C4-2B (cell line): ENCODE results near the gene FHIT.

ENCODE experiments used
- ZFX ChIP-seq: fragments of 450-650 bp; IDR thresholded peaks from 2 replicates; pipeline ENCODE4 v1.6.1; 2017
- TF ChIP-seq, protein P1 (sequence below): fragments of 450-650 bp; conservative IDR thresholded peaks from 2 replicates; pipeline ENCODE4 v1.5.1; 2017; ENCODE audit warnings: mild to moderate bottlenecking

DNA sequence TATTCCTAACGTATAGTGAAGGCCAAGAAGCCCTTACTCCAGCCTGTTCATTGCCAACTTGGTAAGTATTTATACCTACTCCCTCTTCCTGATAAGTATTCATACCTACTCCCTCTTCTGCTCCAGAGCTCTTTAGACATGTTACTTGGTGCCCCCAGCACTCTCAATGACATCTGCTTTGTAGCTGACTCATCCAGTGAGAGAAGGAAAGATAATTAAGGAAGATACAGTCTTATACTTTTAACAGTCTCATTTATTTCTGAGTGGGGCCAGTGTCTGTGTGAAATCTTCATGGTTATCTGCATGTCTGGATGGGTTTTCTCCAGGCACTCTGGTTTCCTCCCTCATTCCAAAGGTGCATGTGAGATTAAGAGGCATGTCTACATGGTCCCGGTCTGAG lies 698.7 kb downstream of the FHIT start:
- TF ChIP-seq, protein P1, sequence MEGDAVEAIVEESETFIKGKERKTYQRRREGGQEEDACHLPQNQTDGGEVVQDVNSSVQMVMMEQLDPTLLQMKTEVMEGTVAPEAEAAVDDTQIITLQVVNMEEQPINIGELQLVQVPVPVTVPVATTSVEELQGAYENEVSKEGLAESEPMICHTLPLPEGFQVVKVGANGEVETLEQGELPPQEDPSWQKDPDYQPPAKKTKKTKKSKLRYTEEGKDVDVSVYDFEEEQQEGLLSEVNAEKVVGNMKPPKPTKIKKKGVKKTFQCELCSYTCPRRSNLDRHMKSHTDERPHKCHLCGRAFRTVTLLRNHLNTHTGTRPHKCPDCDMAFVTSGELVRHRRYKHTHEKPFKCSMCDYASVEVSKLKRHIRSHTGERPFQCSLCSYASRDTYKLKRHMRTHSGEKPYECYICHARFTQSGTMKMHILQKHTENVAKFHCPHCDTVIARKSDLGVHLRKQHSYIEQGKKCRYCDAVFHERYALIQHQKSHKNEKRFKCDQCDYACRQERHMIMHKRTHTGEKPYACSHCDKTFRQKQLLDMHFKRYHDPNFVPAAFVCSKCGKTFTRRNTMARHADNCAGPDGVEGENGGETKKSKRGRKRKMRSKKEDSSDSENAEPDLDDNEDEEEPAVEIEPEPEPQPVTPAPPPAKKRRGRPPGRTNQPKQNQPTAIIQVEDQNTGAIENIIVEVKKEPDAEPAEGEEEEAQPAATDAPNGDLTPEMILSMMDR, result no peak
- TF ChIP-seq ZFX, result no peak
